ENCODE data around the gene KMT2B.
"Not testable (repeated sequence)": the region's sequence is repeated elsewhere in the genome, so short reads cannot be mapped to it uniquely, and the experiment has no call there.

Gene KMT2B, protein sequence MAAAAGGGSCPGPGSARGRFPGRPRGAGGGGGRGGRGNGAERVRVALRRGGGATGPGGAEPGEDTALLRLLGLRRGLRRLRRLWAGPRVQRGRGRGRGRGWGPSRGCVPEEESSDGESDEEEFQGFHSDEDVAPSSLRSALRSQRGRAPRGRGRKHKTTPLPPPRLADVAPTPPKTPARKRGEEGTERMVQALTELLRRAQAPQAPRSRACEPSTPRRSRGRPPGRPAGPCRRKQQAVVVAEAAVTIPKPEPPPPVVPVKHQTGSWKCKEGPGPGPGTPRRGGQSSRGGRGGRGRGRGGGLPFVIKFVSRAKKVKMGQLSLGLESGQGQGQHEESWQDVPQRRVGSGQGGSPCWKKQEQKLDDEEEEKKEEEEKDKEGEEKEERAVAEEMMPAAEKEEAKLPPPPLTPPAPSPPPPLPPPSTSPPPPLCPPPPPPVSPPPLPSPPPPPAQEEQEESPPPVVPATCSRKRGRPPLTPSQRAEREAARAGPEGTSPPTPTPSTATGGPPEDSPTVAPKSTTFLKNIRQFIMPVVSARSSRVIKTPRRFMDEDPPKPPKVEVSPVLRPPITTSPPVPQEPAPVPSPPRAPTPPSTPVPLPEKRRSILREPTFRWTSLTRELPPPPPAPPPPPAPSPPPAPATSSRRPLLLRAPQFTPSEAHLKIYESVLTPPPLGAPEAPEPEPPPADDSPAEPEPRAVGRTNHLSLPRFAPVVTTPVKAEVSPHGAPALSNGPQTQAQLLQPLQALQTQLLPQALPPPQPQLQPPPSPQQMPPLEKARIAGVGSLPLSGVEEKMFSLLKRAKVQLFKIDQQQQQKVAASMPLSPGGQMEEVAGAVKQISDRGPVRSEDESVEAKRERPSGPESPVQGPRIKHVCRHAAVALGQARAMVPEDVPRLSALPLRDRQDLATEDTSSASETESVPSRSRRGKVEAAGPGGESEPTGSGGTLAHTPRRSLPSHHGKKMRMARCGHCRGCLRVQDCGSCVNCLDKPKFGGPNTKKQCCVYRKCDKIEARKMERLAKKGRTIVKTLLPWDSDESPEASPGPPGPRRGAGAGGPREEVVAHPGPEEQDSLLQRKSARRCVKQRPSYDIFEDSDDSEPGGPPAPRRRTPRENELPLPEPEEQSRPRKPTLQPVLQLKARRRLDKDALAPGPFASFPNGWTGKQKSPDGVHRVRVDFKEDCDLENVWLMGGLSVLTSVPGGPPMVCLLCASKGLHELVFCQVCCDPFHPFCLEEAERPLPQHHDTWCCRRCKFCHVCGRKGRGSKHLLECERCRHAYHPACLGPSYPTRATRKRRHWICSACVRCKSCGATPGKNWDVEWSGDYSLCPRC (N-terminal part only)

DNA sequence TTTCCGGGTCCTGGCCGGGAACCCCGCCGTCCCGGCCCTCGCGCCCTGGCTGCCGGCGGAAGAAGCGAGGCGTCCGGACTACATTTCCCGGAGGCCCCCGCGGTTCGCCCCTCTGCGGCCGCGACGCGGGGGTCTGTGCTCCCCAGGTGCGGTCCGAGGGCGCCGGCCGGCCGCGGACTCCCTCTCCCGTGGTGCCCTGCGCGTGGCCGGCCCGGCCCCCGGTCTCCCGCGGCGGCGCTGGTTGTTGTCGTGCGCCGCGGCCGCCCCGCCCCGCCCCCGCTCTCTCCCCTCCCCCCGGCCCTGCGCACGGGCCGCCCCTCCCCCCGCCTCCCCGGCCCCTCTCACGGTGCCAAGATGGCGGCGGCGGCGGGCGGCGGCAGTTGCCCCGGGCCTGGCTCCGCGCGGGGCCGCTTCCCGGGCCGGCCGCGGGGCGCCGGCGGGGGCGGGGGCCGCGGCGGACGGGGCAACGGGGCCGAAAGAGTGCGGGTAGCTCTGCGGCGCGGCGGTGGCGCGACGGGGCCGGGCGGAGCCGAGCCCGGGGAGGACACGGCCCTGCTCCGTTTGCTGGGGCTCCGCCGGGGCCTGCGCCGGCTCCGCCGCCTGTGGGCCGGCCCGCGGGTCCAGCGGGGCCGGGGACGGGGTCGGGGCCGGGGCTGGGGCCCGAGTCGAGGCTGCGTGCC is at the start of gene KMT2B:
Gene KMT2B (plus strand): TSS at position 339 of the 680 bp plus-strand sequence. CDS start 16 bp downstream, at position 355.
- no peak for DNase-seq

DNA sequence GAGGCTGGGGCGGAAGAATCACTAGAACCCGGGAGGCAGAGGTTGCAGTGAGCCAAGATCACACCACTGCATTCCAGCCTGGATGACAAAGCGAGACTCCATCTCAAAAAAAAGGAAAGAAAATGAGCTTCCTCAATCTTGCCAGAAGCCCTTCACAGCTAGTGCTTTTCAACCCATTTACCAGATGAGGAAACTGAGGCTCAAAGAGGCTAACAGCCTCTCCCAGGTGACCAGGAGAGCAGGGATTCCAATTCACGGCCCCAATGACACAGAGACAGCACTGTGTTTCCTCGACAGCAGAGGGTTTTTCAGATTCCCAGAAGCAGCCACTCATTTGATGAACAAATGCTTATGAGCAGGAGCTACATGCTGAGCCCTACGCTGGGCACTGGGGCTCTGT is 48.2 kb upstream of the KMT2B start:
- DNase-seq: no peak

DNA sequence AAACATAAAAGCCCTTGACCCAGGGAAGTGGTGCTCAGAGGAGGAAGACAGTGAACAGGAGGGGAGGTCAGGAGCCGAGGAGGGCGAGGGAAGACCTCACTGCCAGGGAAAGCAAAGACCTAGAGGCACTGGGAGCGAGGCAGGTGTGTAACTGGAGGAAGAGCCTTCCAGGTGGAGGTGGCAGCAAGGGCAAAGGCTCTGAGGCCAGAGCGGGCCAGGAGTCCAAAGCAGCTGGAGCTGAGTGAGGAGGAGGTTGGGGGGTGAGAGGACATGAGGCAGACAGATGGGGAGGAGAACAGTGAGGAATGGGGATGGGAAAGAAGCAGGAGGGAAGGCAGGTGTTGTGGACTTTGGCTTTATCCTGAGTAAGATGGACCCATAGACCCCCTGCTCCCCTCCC is 47.8 kb upstream of the KMT2B start:
- no peak for DNase-seq

DNA sequence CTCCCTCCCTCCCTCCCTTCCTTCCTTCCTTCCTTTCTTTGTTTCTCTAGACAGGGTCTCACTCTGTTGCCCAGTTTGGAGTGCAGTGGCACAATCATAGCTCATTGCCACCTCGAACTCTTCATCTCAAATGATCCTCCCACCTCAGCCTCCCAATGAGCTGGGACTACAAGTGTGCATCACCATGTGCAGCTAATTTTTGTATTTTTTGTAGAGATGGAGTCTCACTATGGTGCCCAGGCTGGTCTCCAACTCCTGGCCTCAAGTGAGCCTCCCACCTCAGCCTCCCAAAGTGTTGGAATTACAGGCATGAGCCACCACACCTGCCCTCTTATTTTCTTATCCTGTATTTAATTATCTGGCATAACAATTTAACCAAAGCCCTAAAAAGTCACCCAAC is 47.1 kb upstream of the KMT2B start:
- no peak for DNase-seq

DNA sequence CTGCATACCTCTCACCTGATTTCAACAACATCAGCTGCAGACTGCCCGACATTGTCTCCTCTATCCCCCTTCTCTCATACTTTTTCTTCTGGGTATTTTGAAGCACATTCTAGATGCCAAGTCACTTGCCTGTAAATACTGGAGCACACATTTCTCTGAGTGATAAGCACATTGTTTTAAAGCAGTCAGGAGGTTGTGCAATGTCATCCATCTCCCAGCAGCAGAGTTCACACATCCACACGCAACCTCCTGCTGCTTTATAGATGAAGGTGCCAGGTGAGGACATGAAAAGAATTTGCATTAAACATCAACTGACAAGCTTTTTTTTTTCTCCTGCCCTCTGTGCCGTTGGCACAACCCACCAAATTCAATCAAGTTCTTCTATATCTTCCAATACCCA is 46.0 kb upstream of the KMT2B start:
- DNase-seq: no peak

DNA sequence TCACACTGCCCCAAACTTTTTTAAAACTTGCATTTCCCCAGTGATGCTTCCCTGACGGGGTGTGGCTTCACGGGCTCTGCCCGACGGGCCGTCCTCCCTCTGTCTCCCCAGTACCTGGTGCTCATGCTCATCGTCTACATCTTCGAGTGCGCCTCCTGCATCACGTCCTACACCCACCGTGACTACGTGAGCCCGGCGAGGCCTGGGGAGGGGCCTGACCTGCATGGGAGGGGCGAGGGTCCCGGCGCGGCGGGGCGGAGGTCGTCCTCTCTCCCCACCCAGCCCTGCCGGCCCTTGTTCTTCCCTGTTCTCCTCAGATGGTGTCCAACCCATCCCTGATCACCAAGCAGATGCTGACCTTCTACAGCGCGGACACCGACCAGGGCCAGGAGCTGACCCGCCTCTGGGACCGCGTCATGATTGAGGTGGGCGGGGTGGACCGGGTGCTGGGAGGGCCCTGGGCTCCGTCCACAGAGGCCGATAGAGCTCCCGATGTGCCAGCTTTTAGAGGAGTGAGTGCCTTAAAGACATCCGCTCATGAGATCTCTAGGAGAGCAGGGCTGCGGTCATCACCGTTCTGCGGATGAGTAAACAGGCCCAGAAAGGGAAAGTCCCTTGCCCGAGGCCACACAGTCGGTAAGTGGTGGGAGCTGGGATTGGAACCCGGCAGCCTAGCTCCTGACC is 44.5 kb upstream of the KMT2B start:
- peak; percentile 49 for DNase-seq

DNA sequence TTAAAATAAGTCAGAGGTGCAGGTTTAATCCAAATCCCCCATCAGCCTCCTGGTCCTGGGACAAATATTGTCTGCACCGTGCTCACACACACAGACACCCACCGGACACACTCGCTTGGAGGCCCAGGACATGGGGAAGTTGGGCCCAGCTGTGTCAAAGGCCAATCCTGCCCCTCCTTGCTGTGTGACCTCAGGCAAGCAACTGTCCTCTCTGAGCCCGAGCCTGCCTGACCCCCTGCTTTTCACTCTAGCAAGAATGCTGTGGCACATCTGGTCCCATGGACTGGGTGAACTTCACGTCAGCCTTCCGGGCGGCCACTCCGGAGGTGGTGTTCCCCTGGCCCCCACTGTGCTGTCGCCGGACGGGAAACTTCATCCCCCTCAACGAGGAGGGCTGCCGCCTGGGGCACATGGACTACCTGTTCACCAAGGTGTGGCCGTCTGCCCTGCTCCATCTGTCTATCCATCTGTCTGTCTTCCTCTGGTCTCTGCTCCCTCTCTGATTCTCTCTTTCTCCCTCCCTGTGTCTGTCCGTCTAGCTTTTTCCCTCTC is 42.1 kb upstream of the KMT2B start:
- DNase-seq: no peak

DNA sequence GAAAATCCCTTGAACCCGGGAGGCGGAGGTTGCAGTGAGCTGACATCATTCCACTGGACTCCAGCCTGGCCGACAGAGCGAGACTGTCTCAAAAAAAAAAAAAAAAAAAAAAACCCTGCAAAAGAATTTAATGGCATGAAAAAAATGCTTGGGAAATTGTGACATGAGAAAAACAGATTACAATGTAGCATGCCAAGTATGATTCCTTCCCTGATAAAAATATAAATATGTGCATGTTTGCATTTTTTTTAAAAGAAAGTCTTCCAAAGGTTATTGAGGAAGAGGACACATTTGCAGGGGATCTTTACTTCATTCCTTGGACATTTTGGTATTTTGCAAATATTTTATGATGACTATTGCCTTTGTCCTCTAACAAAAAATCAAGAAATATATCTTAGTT is 28.0 kb upstream of the KMT2B start:
- DNase-seq: no peak

DNA sequence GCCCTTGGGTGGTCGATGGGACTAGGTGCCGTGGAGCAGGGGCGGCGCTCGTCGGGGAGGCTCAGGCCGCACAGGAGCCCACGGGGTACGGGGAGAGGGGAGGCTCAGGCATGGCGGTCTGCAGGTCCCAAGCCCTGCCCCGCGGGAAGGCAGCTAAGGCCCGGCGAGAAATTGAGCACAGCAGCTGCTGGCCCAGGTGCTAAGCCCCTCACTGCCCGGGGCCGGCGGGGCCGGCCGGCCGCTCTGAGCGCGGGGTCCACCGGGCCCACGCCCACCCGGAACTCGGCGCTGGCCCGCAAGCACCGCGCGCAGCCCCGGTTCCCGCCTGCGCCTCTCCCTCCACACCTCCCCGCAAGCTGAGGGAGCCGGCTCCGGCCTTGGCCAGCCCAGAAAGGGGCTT is 26.7 kb upstream of the KMT2B start:
- DNase-seq: not testable (repeated sequence)

DNA sequence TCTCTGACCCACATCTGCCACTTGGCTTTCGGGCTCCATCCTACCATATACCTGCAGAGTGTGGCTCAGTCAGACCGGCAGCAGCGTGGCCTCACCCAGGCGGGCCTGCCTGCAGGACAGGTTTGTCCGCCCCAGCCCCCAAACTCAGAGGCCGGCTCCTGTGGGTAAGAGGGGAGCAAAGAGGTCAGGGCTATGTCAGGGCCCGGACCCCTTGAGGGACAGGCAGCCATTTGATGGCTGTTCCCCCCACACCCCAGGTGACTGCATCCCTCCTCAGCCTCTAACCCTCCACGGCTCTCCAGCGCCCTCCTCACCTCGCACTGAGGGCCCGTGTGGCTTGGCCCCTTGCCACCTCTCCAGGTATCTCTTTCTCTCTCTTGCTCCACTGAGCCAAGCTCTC is 25.8 kb upstream of the KMT2B start:
- DNase-seq: no peak

DNA sequence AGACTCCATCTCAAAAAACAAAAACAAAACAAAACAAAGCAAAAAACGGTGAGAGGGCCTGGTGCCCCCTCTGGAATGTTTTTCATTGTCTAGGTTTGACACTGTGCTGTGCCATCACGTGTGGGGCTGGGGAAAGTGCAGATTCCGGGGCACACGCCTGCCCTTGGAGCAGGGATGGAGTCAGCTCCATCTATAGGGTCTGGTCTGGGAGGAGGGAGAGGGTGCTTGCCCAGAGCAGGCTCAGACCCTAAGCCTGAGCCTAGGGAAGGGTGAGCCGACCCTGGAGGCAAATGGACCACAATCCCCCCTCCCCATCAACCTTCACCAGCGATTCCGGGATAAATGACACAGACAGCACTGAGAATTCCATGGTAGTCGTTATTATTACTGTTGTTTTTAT is 24.4 kb upstream of the KMT2B start:
- no peak for DNase-seq

DNA sequence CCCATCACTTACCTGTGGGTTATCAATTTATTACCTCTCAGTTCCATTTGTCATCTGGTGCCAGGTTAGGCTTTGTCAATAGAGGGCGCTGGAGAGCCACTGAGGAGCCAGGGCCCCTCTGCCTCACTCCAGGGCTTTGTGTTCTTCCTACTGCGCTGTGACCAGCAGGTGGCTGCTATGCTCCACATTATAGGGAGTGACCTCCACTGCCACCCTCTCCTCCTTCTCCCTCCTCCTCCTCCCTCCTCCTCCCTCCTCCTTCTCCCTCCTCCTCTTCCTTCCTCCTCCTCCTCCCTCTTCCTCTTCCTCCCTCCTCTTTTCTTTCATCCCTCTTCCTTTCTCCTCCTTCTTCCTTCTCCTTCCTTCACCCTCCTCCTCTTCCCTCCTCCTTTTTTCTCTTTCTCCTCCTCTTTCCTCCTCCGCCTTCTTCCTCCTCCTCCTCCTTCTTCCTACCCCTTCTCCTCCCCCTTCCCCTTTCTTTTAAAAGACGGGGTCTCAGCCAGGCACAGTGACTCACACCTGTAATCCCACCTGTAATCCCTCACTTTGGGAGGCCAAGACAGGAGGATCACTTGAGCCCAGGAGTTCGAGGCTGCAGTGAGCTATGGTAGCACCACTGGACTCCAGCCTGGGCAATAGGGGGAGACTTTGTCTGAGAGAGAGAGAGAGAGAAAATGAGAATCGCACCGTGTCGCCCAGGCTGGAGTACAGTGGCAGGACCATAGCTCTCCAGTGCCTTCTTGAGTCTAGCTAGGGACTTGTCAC is 23.8 kb upstream of the KMT2B start:
- DNase-seq: peak; percentile 93

DNA sequence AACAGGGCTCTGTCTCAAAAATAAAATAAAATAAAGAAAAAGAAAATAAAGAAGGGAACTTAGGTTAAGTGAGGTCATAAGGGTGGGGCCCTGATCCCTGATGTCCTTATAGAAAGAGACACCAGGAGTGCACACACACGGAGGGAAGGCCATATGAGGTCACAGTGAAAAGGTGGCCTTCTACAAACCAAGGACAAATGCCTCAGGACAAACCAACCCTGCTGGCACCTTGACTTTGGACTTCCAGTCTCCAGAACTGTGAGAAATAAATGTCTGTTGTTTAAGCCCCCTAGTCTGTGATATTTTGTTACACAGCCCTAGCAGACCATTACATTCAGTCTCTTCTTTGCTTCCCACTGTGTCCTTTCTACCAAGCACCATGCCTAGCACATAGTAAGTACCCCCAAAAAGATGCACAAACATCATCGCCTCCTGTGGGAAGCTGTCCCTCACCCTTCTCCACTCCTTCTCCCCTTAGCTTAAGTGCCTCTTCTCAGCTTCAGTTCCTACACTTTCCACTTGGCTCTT is 21.8 kb upstream of the KMT2B start:
- DNase-seq: no peak

DNA sequence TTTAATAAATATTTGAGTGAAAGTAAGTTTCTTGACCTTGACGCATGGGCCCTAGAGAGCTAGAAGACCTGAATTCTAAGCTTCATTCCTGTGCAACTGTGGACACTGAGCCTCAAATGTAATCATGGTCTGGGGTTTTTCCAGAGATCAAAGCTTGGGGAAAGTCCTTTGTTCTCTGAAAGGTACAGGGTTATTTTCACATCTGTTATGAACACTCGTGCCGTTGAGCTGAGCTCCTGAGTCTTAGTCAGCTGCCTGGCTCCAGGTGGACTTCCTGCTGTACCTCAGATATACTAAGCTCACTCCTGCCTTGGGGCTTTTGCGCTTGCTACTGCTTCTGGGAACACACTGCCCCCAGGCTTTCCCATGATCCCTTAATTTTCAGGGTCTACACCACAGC is 21.0 kb upstream of the KMT2B start:
- no peak for DNase-seq

DNA sequence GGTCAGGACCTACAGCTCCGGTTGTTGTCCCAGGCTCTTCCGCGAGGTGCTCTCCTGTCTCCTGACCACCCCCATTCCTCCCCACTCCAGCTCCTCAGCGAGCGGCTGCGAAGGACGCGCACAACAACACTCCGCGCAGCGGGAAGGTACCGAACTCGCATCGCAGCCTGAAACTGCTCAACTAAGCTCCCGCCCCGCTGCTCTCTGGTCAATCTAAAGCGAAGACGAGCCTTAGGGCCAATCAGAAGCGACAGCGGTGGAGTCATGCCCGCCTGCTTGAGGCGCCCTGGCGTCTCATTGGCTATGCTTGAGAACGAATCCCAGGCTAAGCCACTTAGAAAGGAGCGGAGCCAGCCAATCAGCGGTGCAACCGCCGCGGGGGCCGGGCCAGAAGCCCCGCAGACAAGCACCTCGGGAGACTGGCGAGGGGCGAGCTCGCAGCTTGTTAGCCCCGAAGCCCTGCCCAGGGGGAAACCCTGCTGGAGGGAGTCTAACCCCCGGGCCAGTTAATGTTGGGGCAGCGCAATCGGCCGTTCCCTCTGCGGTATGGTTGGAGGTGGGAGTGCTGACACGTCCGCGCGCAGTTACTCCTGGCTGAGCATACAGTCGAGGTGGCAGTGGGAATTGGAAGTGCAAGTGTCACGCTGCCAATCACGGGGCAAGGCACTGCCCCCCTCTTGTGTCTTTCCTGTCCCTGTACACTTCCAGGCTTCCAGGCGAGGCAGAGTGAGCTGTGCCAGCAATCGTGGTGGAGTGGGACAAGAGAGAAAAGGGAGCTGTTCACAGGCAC is 15.4 kb upstream of the KMT2B start:
- peak; percentile 96 for DNase-seq

DNA sequence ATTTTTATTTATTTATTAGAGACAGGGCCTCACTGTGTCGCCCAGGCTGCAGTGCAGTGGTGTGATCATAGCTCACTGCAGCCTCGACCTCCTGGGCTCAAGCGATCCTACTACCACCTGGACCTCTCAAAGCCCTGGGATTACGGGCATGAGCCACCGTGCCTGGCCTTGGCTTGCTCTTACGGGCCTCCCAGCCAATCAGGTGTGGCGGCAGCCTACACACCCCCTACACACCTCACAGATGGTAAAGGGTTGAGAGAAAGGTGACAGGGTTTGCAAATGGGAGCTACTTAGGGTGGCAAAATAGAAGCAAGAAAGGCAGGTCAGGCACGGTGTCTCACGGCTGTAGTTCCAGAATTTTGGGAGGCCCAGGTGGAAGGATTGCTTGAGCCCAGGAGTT is 14.5 kb upstream of the KMT2B start:
- no peak for DNase-seq

DNA sequence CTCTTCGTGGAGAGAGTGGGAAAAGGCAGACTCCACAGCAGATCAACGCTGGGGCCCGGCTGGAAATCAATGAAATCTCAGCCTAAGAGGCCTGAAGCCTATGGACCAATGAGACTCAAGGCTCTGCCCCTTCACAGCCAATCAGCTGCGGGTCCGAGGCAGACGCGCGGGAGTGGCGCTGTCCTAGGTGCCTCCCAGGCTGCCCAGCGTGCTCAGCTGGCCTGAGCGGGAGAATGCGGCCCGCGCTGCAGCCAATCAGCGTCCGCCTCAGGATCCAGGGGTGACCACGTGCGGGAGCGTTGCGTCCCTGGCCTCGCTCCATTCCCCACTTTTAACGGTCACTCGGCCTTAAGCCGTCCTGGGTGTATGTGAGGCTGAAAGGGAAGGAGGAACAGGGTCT is 13.6 kb upstream of the KMT2B start, which contains the start of gene ZBTB32:
Gene ZBTB32 (plus strand): TSS at position 341 of the 400 bp plus-strand sequence. CDS start 10,069 bp downstream, outside the sequence.
- no peak for DNase-seq

DNA sequence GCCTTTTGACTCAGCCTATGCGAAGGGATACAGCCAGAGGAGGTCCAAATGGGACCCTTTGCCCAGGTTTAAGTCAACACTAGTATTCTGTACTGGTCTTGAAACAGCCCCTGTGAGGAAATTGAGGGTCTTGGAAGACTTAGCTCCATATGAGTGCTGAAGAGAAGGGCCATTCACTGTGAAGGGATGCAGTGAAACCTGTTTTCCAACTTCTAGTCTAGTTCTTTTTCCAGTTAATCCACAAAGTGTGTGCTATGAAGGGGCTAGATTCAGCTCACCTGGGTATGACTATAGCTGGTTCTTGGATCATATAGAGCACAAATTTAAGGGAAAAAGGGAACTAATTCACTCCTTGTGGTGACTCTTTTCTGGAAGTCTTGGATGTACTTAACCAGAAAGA is 9.4 kb upstream of the KMT2B start:
- DNase-seq: no peak

Data from CD4-positive, alpha-beta T cell treated with Interleukin-12 subunit alpha and Interleukin-12 subunit beta, for 1 hour (primary cell).